Upper lobe of left lung (tissue), 6 donors: ENCODE results near the gene LUC7L3. TPM values are rescaled to one million over a fixed set of nuclear protein-coding genes. Genes with fewer than 3 reads are reported as not detected.
"Not testable (repeated sequence)": the region's sequence is repeated elsewhere in the genome, so short reads cannot be mapped to it uniquely, and the experiment has no call there.

Experiments used
- ATAC-seq, 2 donors: fragments of 200-7000 bp; cut with Tn5 transposase; one replicate each; pipeline ENCODE4 v1.9.1; 2022; ENCODE audit warnings: mild to moderate bottlenecking in 2 of 2, moderate library complexity in 2 of 2; ENCODE audit not compliant: low FRiP score in 2 of 2
- DNase-seq, 2 donors: peaks; one replicate each; pipeline ENCODE4 v3.0.0-alpha.2; 2019 to 2020
- H3K27ac ChIP-seq, 4 donors: fragments of 200-600 bp; sonication (generic); one replicate each; pipeline ENCODE4 v1.5.1; 2016 to 2019
- H3K27me3 ChIP-seq, 4 donors: fragments of 200-600 bp; sonication (generic); one replicate each; pipeline ENCODE4 v1.5.1; 2017 to 2019
- H3K36me3 ChIP-seq, 4 donors: fragments of 200-600 bp; sonication (generic); one replicate each; pipeline ENCODE4 v1.5.1; 2016 to 2019
- H3K4me1 ChIP-seq, 4 donors: fragments of 200-600 bp; sonication (generic); one replicate each; pipeline ENCODE4 v1.5.1; 2018 to 2019
- H3K4me3 ChIP-seq, 4 donors: fragments of 200-600 bp; sonication (generic); one replicate each; pipeline ENCODE4 v1.5.1; 2017 to 2019; ENCODE audit warnings: mild to moderate bottlenecking in 2 of 4, moderate library complexity in 1 of 4
- H3K9me3 ChIP-seq, 4 donors: fragments of 200-600 bp; sonication (generic); one replicate each; pipeline ENCODE4 v1.5.1; 2018 to 2019
- CTCF ChIP-seq, 6 experiments: fragments of 450-650 bp in 4 of 6; fragments of 200-600 bp in 2 of 6; sonication (generic) in 2 of 6; IDR thresholded peaks; one replicate each; pipeline ENCODE4 v1.5.1; 2016 to 2019; ENCODE audit warnings: antibody characterized with exemption in 6 of 6
- EP300 ChIP-seq, 4 donors: sonication (generic); formaldehyde crosslinking; IDR thresholded peaks; one replicate each; pipeline ENCODE4 v1.5.1; 2017; ENCODE audit warnings: antibody characterized with exemption in 4 of 4, control low read depth in 2 of 4
- POLR2A ChIP-seq, 4 donors: fragments of 450-650 bp; IDR thresholded peaks; one replicate each; pipeline ENCODE4 v1.5.1; 2016 to 2017; ENCODE audit warnings: antibody characterized with exemption in 4 of 4, mild to moderate bottlenecking in 2 of 4
- POLR2AphosphoS5 ChIP-seq, 2 donors: sonication (generic); formaldehyde crosslinking; IDR thresholded peaks; one replicate each; pipeline ENCODE4 v1.5.1; 2017; ENCODE audit warnings: antibody characterized with exemption in 2 of 2
- WGBS, 2 donors: methylation state at CpG; one replicate each; pipeline ENCODE4 v1.1.5; 2017 to 2018; 5-methylcytosine and 5-hydroxymethylcytosine counted together
- small RNA-seq, 4 donors: library from RNA; depleted of rRNA; stranded (forward); fragments of <200 nt; gene quantifications; one replicate each; pipeline ENCODE3, GENCODE V24; 2016
- total RNA-seq, 6 donors: library from RNA; depleted of rRNA in 4 of 6; stranded (reverse); fragments of >200 nt in 4 of 6; gene quantifications; one replicate each; pipeline versions ENCODE4 v1.1.0 to v1.2.1, GENCODE V29; 2016 to 2021
- donor health status: DM: no; HTN: no; CAD: no; lungs with moderate emphysema.
- donor health status: DM: no; HTN: yes; CAD: no; lungs with severe emphysema.

Gene LUC7L3
- total RNA-seq, 6 donors from 2014 or later = 38.2 to 625 (median 91.4) TPM

- no peak overlapping the region for H3K27ac ChIP-seq
- WGBS, 2 donors = 86 to 91% methylated on average over 11 to 12 of the region's 12 CpGs
- TF ChIP-seq POLR2A (IDR thresholded peaks at IDR 0.05) (no peak), EP300 (IDR thresholded peaks at IDR 0.05) (no peak), CTCF (IDR thresholded peaks at IDR 0.05) (no peak), POLR2AphosphoS5 (IDR thresholded peaks at IDR 0.05) (no peak)
These were observed 83.5 kb downstream of the LUC7L3 start for GRCh38 chr17:50802609-50803571.

GRCh38 chr17:50803676-50804075 lies 84.3 kb downstream of the LUC7L3 start:
- no peak for DNase-seq
- Histone ChIP-seq H3K36me3 (no peaks in the 10 kb centered on the region), H3K9me3 (no peaks in the 10 kb centered on the region), H3K4me1 (no peaks in the 10 kb centered on the region), H3K4me3 (no peak overlapping the region), H3K27me3 (no peaks in the 10 kb centered on the region), H3K27ac (no peak overlapping the region)
- TF ChIP-seq EP300 (IDR thresholded peaks at IDR 0.05) = no peak
- no peak for TF ChIP-seq POLR2A (IDR thresholded peaks at IDR 0.05)
- TF ChIP-seq CTCF (IDR thresholded peaks at IDR 0.05) = no peak
- no peak for TF ChIP-seq POLR2AphosphoS5 (IDR thresholded peaks at IDR 0.05)
- ATAC-seq = no peak
- 88 to 93% methylated on average over 6 of the region's 6 CpGs for WGBS, 2 donors

More at GRCh38 chr17:50802609-50803571, 83.5 kb downstream of the LUC7L3 start:
- Histone ChIP-seq H3K9me3 (no peaks in the 10 kb centered on the region), H3K36me3 (no peaks in the 10 kb centered on the region), H3K4me1 (no peaks in the 10 kb centered on the region), H3K27me3 (no peaks in the 10 kb centered on the region), H3K4me3 (no peak overlapping the region)
- ATAC-seq = no peak
- no peak for DNase-seq

- 92 to 94% methylated on average over 13 of the region's 13 CpGs for WGBS, 2 donors
- not testable (repeated sequence) for H3K4me3 ChIP-seq
These were observed 85.5 kb downstream of the LUC7L3 start for GRCh38 chr17:50804749-50805475.

GRCh38 chr17:50805486-50805885 lies 86.1 kb downstream of the LUC7L3 start:
- 81 to 94% methylated on average over 3 to 6 of the region's 6 CpGs for whole genome bisulfite sequencing, 2 donors
- no peak for TF ChIP-seq EP300 (IDR thresholded peaks at IDR 0.05)
- no peak for TF ChIP-seq CTCF (IDR thresholded peaks at IDR 0.05)
- no peak for TF ChIP-seq POLR2A (IDR thresholded peaks at IDR 0.05)
- no peak for TF ChIP-seq POLR2AphosphoS5 (IDR thresholded peaks at IDR 0.05)
- H3K9me3 ChIP-seq = no peaks in the 10 kb centered on the region
- no peaks in the 10 kb centered on the region for H3K36me3 ChIP-seq
- H3K4me1 ChIP-seq = no peaks in the 10 kb centered on the region
- ATAC-seq (no peak), DNase-seq (no peak)
- H3K27me3 ChIP-seq = no peaks in the 10 kb centered on the region
- H3K4me3 ChIP-seq = no peak overlapping the region
- no peak overlapping the region for H3K27ac ChIP-seq

More at GRCh38 chr17:50804749-50805475, 85.5 kb downstream of the LUC7L3 start:
- H3K27ac ChIP-seq, ATAC-seq, H3K4me1 ChIP-seq, H3K36me3 ChIP-seq, DNase-seq, H3K9me3 ChIP-seq, H3K27me3 ChIP-seq: not testable (repeated sequence)

Small RNA genes lying within 50 kb of the gene (small RNA-seq; reads per million reads assigned to genes)
- gene AC005921.1 = 0 to 0.43 (median 0) reads per million in 4 donors
- gene MIR8059 = 0 reads per million in 4 donors
- gene RF00019 = 0 reads per million in 4 donors

Other genes starting within 250 kb of the LUC7L3 start
- gene RSAD1, start 240.7 kb upstream of the LUC7L3 start, total RNA-seq = 10 to 100 TPM; 26.8 to 47.3 (median 34.9) TPM
- gene MYCBPAP, start 211.2 kb upstream of the LUC7L3 start, total RNA-seq = 10 to 100 TPM in 1 of 6 donors, 1 to 10 TPM in 5; 1.0 to 14.7 (median 4.2) TPM
- 10 to 100 TPM in 1 of 6 donors, 1 to 10 TPM in 2, under 1 TPM in 2, not detected in 1; 0.74 to 14.4 (median 1.2) TPM for gene EPN3, start 186.9 kb upstream of the LUC7L3 start, total RNA-seq
- 100 to 1,000 TPM in 2 of 6 donors, 10 to 100 TPM in 4; 32.9 to 111 (median 46.4) TPM for gene SPATA20, start 172.4 kb upstream of the LUC7L3 start, total RNA-seq
- gene CACNA1G, start 158.9 kb upstream of the LUC7L3 start, total RNA-seq = under 1 TPM in 4 of 6 donors, not detected in 2; under 0.01 to 0.37 (median 0.11) TPM
- 100 to 1,000 TPM in 1 of 6 donors, 10 to 100 TPM in 5; 34.2 to 268 (median 57.7) TPM for gene ABCC3, start 84.7 kb upstream of the LUC7L3 start, total RNA-seq
- gene ANKRD40, start 11.7 kb upstream of the LUC7L3 start, total RNA-seq = 10 to 100 TPM; 27.9 to 52.9 (median 43.7) TPM
- gene ANKRD40CL, start 47.9 kb downstream of the LUC7L3 start, total RNA-seq = not detected
- under 1 TPM in 1 of 6 donors, not detected in 5; 0.23 TPM for gene WFIKKN2, start 116.0 kb downstream of the LUC7L3 start, total RNA-seq
- gene TOB1, start 146.8 kb downstream of the LUC7L3 start, total RNA-seq = 10 to 100 TPM; 16.0 to 98.5 (median 53.5) TPM